CD14-positive monocyte (primary cell): Measurements from ENCODE around the gene NRF1. TPM values are rescaled to one million over a fixed set of nuclear protein-coding genes. Genes with fewer than 3 reads are reported as not detected.

ENCODE experiments used
- DNase-seq, 3 donors: peaks; one replicate each; pipeline ENCODE4 v3.0.0-alpha.2; 2011 to 2022
- H2AFZ ChIP-seq: 2 replicates; pipeline ENCODE4 v1.6.0; 2012; ENCODE audit warnings: mild to moderate bottlenecking, low read depth, low read length, inconsistent platforms; ENCODE audit not compliant: insufficient read depth, poor library complexity, severe bottlenecking
- H3K27ac ChIP-seq, 2 donors: 1 replicate in 1 of 2; 2 replicates in 1 of 2; pipeline ENCODE4 v1.5.1; 2012 to 2013; ENCODE audit warnings: low read length in 2 of 2, control low read depth in 1 of 2, inconsistent platforms in 1 of 2, low read depth in 1 of 2, mild to moderate bottlenecking in 1 of 2
- H3K27me3 ChIP-seq, 2 donors: one replicate each; pipeline versions ENCODE4 v1.6.0 to v1.6.1; 2011 to 2013; ENCODE audit warnings: low read length in 2 of 2; ENCODE audit not compliant: control insufficient read depth in 2 of 2, insufficient read depth in 2 of 2
- H3K36me3 ChIP-seq, 2 donors: replicated peaks in 1 of 2; 1 replicate in 1 of 2; 2 replicates in 1 of 2; pipeline versions ENCODE4 v1.5.1 to v1.6.1; 2012 to 2013; ENCODE audit warnings: low read length in 2 of 2, control low read depth in 1 of 2, inconsistent platforms in 1 of 2, mild to moderate bottlenecking in 1 of 2; ENCODE audit not compliant: insufficient read depth in 2 of 2, control insufficient read depth in 1 of 2
- H3K4me1 ChIP-seq, 2 donors: 1 replicate in 1 of 2; 2 replicates in 1 of 2; pipeline versions ENCODE4 v1.5.1 to v1.6.1; 2012 to 2013; ENCODE audit warnings: low read length in 2 of 2, control low read depth in 1 of 2, inconsistent platforms in 1 of 2, mild to moderate bottlenecking in 1 of 2, moderate library complexity in 1 of 2; ENCODE audit not compliant: insufficient read depth in 2 of 2, control insufficient read depth in 1 of 2
- H3K4me2 ChIP-seq: replicated peaks from 2 replicates; pipeline ENCODE3; 2012; ENCODE audit warnings: low read length, moderate library complexity, mild to moderate bottlenecking; ENCODE audit not compliant: poor library complexity, severe bottlenecking; ENCODE audit errors: extremely low read depth
- H3K4me3 ChIP-seq, 3 experiments: fragments of 200-600 bp in 1 of 3; sonication (generic) in 1 of 3; replicated peaks in 1 of 3; 1 replicate in 2 of 3; 2 replicates in 1 of 3; pipeline ENCODE4 v1.5.1; 2011 to 2013; ENCODE audit warnings: low read length in 3 of 3, mild to moderate bottlenecking in 3 of 3, control low read depth in 2 of 3, low read depth in 2 of 3, inconsistent platforms in 1 of 3, moderate library complexity in 1 of 3
- H3K79me2 ChIP-seq: 2 replicates; pipeline ENCODE4 v1.6.0; 2012; ENCODE audit warnings: mild to moderate bottlenecking, control low read depth, inconsistent platforms, low read length, moderate library complexity; ENCODE audit not compliant: insufficient read depth
- H3K9ac ChIP-seq: 2 replicates; pipeline ENCODE4 v1.6.0; 2017; ENCODE audit warnings: low read length, mild to moderate bottlenecking; ENCODE audit not compliant: insufficient read depth, poor library complexity, severe bottlenecking
- H3K9me3 ChIP-seq, 2 donors: replicated peaks in 1 of 2; 1 replicate in 1 of 2; 2 replicates in 1 of 2; pipeline versions ENCODE4 v1.5.1 to v1.6.1; 2012 to 2013; ENCODE audit warnings: low read length in 2 of 2, control low read depth in 1 of 2; ENCODE audit not compliant: control insufficient read depth in 1 of 2, insufficient read depth in 1 of 2
- H4K20me1 ChIP-seq: 2 replicates; pipeline ENCODE4 v1.6.0; 2012; ENCODE audit warnings: mild to moderate bottlenecking, low read length, control low read depth, moderate library complexity; ENCODE audit not compliant: insufficient read depth
- H3K27ac Mint-ChIP-seq, 7 donors: one replicate each; pipeline ENCODE4 v1.8.0; 2020; ENCODE audit warnings: mild to moderate bottlenecking in 7 of 7, mixed read lengths in 7 of 7, moderate library complexity in 6 of 7, inconsistent platforms in 2 of 7
- H3K27me3 Mint-ChIP-seq, 3 donors: one replicate each; pipeline ENCODE4 v1.8.0; 2021 to 2022; ENCODE audit warnings: low read depth in 3 of 3, mild to moderate bottlenecking in 3 of 3, mixed read lengths in 3 of 3, moderate library complexity in 3 of 3, inconsistent platforms in 1 of 3
- H3K36me3 Mint-ChIP-seq, 2 donors: one replicate each; pipeline ENCODE4 v1.8.0; 2020; ENCODE audit warnings: mixed read lengths in 2 of 2, inconsistent platforms in 1 of 2, mild to moderate bottlenecking in 1 of 2
- H3K4me1 Mint-ChIP-seq: one replicate; pipeline ENCODE4 v1.8.0; 2020; ENCODE audit warnings: mild to moderate bottlenecking, mixed read lengths
- H3K4me3 Mint-ChIP-seq, 2 donors: one replicate each; pipeline ENCODE4 v1.8.0; 2020; ENCODE audit warnings: mild to moderate bottlenecking in 2 of 2, mixed read lengths in 2 of 2, moderate library complexity in 1 of 2
- H3K9me3 Mint-ChIP-seq, 7 donors: one replicate each; pipeline ENCODE4 v1.8.0; 2020 to 2022; ENCODE audit warnings: mixed read lengths in 7 of 7, mild to moderate bottlenecking in 6 of 7, moderate library complexity in 6 of 7, inconsistent platforms in 2 of 7
- WGBS: methylation state at CpG from one replicate; pipeline ENCODE4 v1.1.5; 2013; ENCODE audit warnings: missing lambda C conversion rate; ENCODE audit not compliant: insufficient coverage; 5-methylcytosine and 5-hydroxymethylcytosine counted together
- intact Hi-C, 2 donors: fragments of 100-400 bp; cut with micrococcal nuclease; formaldehyde crosslinking; loops; one replicate each; pipeline versions ENCODE4 v1.15.0 to v1.15.1; 2023
- polyA plus RNA-seq, 3 donors: library from polyadenylated mRNA; depleted of rRNA in 1 of 3; unstranded in 2 of 3; stranded (reverse) in 1 of 3; fragments of 300-500 nt in 2 of 3; fragments of >200 nt in 1 of 3; fragmentation: Illumina TruSeq in 2 of 3; gene quantifications; 1 replicate in 2 of 3; 2 replicates in 1 of 3; pipeline ENCODE4 v1.2.3, GENCODE V29; 2012 to 2021
- TF ChIP-seq, protein P1 (sequence below): fragments of 200-600 bp; IDR thresholded peaks from one replicate; pipeline ENCODE4 v1.8.0; 2022; ENCODE audit warnings: antibody characterized with exemption, mild to moderate bottlenecking

NRF1 gene
- polyA plus RNA-seq, 3 donors = 5.1 to 14.0 (median 7.7) TPM

GRCh38 chr7:129742256-129742655 is 130.7 kb downstream of the NRF1 start:
- Histone ChIP-seq H3K9ac (no peak overlapping the region), H2AFZ (no peak overlapping the region), H3K4me1 (no peaks in the 10 kb centered on the region), H3K36me3 (peaks cover 58 to 98% of the 10 kb centered on the region in 2 donors), H3K27ac (no peak overlapping the region), H3K9me3 (no peaks in the 10 kb centered on the region), H3K79me2 (no peaks in the 10 kb centered on the region), H4K20me1 (no peaks in the 10 kb centered on the region), H3K27me3 (no peaks in the 10 kb centered on the region), H3K4me3 (no peak overlapping the region), H3K4me2 (no peak overlapping the region)
- intact Hi-C loops = no loop called here
- no peaks in the 10 kb centered on the region for H3K27me3 Mint-ChIP-seq
- H3K36me3 Mint-ChIP-seq = peaks cover 71 to 86% of the 10 kb centered on the region in 2 donors
- TF ChIP-seq, protein P1, sequence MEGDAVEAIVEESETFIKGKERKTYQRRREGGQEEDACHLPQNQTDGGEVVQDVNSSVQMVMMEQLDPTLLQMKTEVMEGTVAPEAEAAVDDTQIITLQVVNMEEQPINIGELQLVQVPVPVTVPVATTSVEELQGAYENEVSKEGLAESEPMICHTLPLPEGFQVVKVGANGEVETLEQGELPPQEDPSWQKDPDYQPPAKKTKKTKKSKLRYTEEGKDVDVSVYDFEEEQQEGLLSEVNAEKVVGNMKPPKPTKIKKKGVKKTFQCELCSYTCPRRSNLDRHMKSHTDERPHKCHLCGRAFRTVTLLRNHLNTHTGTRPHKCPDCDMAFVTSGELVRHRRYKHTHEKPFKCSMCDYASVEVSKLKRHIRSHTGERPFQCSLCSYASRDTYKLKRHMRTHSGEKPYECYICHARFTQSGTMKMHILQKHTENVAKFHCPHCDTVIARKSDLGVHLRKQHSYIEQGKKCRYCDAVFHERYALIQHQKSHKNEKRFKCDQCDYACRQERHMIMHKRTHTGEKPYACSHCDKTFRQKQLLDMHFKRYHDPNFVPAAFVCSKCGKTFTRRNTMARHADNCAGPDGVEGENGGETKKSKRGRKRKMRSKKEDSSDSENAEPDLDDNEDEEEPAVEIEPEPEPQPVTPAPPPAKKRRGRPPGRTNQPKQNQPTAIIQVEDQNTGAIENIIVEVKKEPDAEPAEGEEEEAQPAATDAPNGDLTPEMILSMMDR = no peak
- no peak for DNase-seq
- no peak overlapping the region for H3K27ac Mint-ChIP-seq
- H3K4me3 Mint-ChIP-seq = no peak overlapping the region
- H3K4me1 Mint-ChIP-seq = no peaks in the 10 kb centered on the region
- no CpG with 5 or more reads among the region's 5 CpGs for WGBS
- no peaks in the 10 kb centered on the region for H3K9me3 Mint-ChIP-seq

GRCh38 chr7:129746857-129747529 is 135.5 kb downstream of the NRF1 start:
- Histone ChIP-seq H4K20me1 (no peaks in the 10 kb centered on the region), H3K4me2 (no peak overlapping the region), H2AFZ (no peak overlapping the region), H3K36me3 (peaks cover 33 to 96% of the 10 kb centered on the region in 2 donors), H3K4me1 (no peaks in the 10 kb centered on the region), H3K27me3 (no peaks in the 10 kb centered on the region), H3K79me2 (no peaks in the 10 kb centered on the region), H3K4me3 (no peak overlapping the region), H3K9ac (no peak overlapping the region), H3K9me3 (no peaks in the 10 kb centered on the region), H3K27ac (no peak overlapping the region)
- WGBS = 100% methylated on average over 2 of the region's 4 CpGs
- H3K36me3 Mint-ChIP-seq = peaks cover 68 to 76% of the 10 kb centered on the region in 2 donors
- no peak for DNase-seq
- H3K4me3 Mint-ChIP-seq = no peak overlapping the region
- no peaks in the 10 kb centered on the region for H3K9me3 Mint-ChIP-seq
- intact Hi-C loops = no loop called here
- TF ChIP-seq, protein P1 = no peak
- no peaks in the 10 kb centered on the region for H3K4me1 Mint-ChIP-seq
- peaks cover 0 to 3% (median 1%) of the 10 kb centered on the region in 3 donors for H3K27me3 Mint-ChIP-seq
- H3K27ac Mint-ChIP-seq = no peak overlapping the region
